ENCODE results near the gene NACC1. TPM values are rescaled to one million over a fixed set of nuclear protein-coding genes. Genes with fewer than 3 reads are reported as not detected.

The NACC1 gene
- total and polyA plus RNA-seq, 2 of the 8 experiments (the other 6 are each of a cell fraction or from before 2014, with no cell fraction given): 234 to 301 TPM

- H2BK5ac ChIP-seq (ENCODE audit: low read depth, low read length): no peak overlapping the region
- H4K8ac ChIP-seq (ENCODE audit: extremely low read depth, insufficient read depth, low read length): no peak overlapping the region
- H4K20me1 ChIP-seq (replicated peaks in 1 of 2; ENCODE audit: control insufficient read depth in 1 of 2, insufficient read depth in 2 of 2, low read length in 2 of 2): no peaks in the 10 kb centered on the region
- H2BK12ac ChIP-seq (ENCODE audit: low read depth, low read length): no peak overlapping the region
- no peaks in the 10 kb centered on the region; a peak in 2 of 7 replicates for H3K4me1 ChIP-seq (replicated peaks in 1 of 4; ENCODE audit: control insufficient read depth in 3 of 4, insufficient read depth in 4 of 4, low read length in 3 of 4)
- no peak overlapping the region for H4K5ac ChIP-seq (ENCODE audit: insufficient read length, low read depth, low read length)
- H2AFZ ChIP-seq (ENCODE audit: low read length): no peak overlapping the region
- ChIA-PET CTCF (ENCODE audit: partially characterized antibody) (interaction anchor here (0.7 to 1.3 kb wide), 2 partner anchors 58 to 95 kb away, joined by 3 to 4 read pairs; no protein-coding TSS in a partner anchor), POLR2A (ENCODE audit: partially characterized antibody) (interaction anchor here (1.4 to 4.3 kb wide), 3 partner anchors 13 to 34 kb away, joined by 4 to 48 read pairs (median 5); no protein-coding TSS in a partner anchor)
- 89% methylated on average over 3 of the region's 4 CpGs; no CpG with 5 or more reads in 1 of the 2 experiments for WGBS, 2 experiments (ENCODE audit: extremely low coverage in 1 of 2, insufficient coverage in 1 of 2, insufficient read length in 1 of 2, insufficient replicate concordance in 2 of 2, low coverage in 1 of 2, low lambda C conversion rate in 2 of 2, missing lambda C conversion rate in 1 of 2)
- H2BK15ac ChIP-seq (ENCODE audit: low read length): no peak overlapping the region
- H4K91ac ChIP-seq (replicated peaks; ENCODE audit: insufficient read length, low read length): no peak overlapping the region
- H3K27ac ChIP-seq (ENCODE audit: low read depth, low read length): no peak overlapping the region
- no peaks in the 10 kb centered on the region for H3K23me2 ChIP-seq (ENCODE audit: low read depth, low read length)
- H3K4me2 ChIP-seq (ENCODE audit: insufficient read depth in 1 of 2, low read depth in 2 of 2, low read length in 2 of 2): no peak overlapping the region
- no peaks in the 10 kb centered on the region for H3K27me3 ChIP-seq (replicated peaks in 1 of 4; ENCODE audit: control insufficient read depth in 3 of 4, extremely low read depth in 1 of 4, insufficient read depth in 3 of 4, low read length in 3 of 4)
- no peaks in the 10 kb centered on the region for H3K36me3 ChIP-seq (ENCODE audit: control insufficient read depth in 2 of 4, insufficient read depth in 4 of 4, low read length in 3 of 4)
- H2BK120ac ChIP-seq (replicated peaks; ENCODE audit: low read depth, low read length): no peak overlapping the region
- H3K56ac ChIP-seq (replicated peaks; ENCODE audit: insufficient read length, low read depth, low read length): no peak overlapping the region
- no peak overlapping the region for H3K18ac ChIP-seq (ENCODE audit: extremely low read depth, low read length)
- no peak overlapping the region for H3K14ac ChIP-seq (ENCODE audit: insufficient read length)
- no peak for FAIRE-seq
- no peak overlapping the region for H3K9ac ChIP-seq (replicated peaks in 1 of 4; ENCODE audit: extremely low read depth in 1 of 4, low read depth in 3 of 4, low read length in 3 of 4)
- no peaks in the 10 kb centered on the region for H3K79me1 ChIP-seq (ENCODE audit: low read depth, low read length)
- no peaks in the 10 kb centered on the region for H3K79me2 ChIP-seq (ENCODE audit: control insufficient read depth in 1 of 2, insufficient read depth in 2 of 2, low read length in 2 of 2)
- no peak overlapping the region for H3K4ac ChIP-seq (replicated peaks; ENCODE audit: insufficient read length, low read depth, low read length)
- H3K4me3 ChIP-seq (ENCODE audit: extremely low read depth in 1 of 4, insufficient read depth in 2 of 4, low read depth in 3 of 4, low read length in 4 of 4): no peak overlapping the region
- H3K9me3 ChIP-seq (ENCODE audit: insufficient read depth in 2 of 2, low read depth in 1 of 2, low read length in 1 of 2): no peaks in the 10 kb centered on the region; a peak in 1 of 4 replicates
- DNase-seq (ENCODE audit: low read depth in 1 of 2, low spot score in 2 of 2): no peak
- H3K23ac ChIP-seq (ENCODE audit: insufficient read length): no peak overlapping the region
- H2BK20ac ChIP-seq (ENCODE audit: low read length): no peak overlapping the region
- TF ChIP-seq, protein P1, sequence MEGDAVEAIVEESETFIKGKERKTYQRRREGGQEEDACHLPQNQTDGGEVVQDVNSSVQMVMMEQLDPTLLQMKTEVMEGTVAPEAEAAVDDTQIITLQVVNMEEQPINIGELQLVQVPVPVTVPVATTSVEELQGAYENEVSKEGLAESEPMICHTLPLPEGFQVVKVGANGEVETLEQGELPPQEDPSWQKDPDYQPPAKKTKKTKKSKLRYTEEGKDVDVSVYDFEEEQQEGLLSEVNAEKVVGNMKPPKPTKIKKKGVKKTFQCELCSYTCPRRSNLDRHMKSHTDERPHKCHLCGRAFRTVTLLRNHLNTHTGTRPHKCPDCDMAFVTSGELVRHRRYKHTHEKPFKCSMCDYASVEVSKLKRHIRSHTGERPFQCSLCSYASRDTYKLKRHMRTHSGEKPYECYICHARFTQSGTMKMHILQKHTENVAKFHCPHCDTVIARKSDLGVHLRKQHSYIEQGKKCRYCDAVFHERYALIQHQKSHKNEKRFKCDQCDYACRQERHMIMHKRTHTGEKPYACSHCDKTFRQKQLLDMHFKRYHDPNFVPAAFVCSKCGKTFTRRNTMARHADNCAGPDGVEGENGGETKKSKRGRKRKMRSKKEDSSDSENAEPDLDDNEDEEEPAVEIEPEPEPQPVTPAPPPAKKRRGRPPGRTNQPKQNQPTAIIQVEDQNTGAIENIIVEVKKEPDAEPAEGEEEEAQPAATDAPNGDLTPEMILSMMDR (IDR thresholded peaks at IDR 0.05; ENCODE audit: control extremely low read depth in 1 of 3, insufficient read depth in 1 of 3, low read depth in 1 of 3, low read length in 3 of 3): no peak
- TF ChIP-seq RNF2 (IDR thresholded peaks at IDR 0.05; ENCODE audit: borderline replicate concordance, low read depth, low read length, missing control alignments, poor library complexity, severe bottlenecking) (no peak), CBX8 (IDR thresholded peaks at IDR 0.05; ENCODE audit: borderline replicate concordance, low read depth, low read length) (no peak), PHF8 (conservative IDR thresholded peaks at IDR 0.05; ENCODE audit: low read depth, low read length) (no peak), JUN (IDR thresholded peaks at IDR 0.05; ENCODE audit: low read depth, low read length) (no peak)
- H2AK5ac ChIP-seq (ENCODE audit: low read depth, low read length): no peak overlapping the region
These were observed 71.5 kb downstream of the NACC1 start for GRCh38 chr19:13189600-13189999.

Measured in H1 (cell line).